H1 (cell line): ENCODE measurements around the gene SLC7A11. TPM values are rescaled to one million over a fixed set of nuclear protein-coding genes. Genes with fewer than 3 reads are reported as not detected.

Experiments used
- CTCF ChIA-PET: fragments of 300-600 bp; sonication (Branson Sonifier 250); formaldehyde crosslinking; loops from one replicate; lab custom pipeline; 2021; ENCODE audit not compliant: partially characterized antibody; lab: Charles Lee
- POLR2A ChIA-PET: fragments of 300-600 bp; sonication (Branson Sonifier 250); formaldehyde crosslinking; loops from one replicate; lab custom pipeline; 2021; ENCODE audit warnings: inconsistent platforms; ENCODE audit not compliant: partially characterized antibody; lab: Charles Lee
- DNase-seq, 2 experiments: peaks; one replicate each; pipeline versions ENCODE4 v3.0.0 to v3.0.0-alpha.2; 2010 to 2022; ENCODE audit warnings: low spot score in 2 of 2, low read depth in 1 of 2, mixed read lengths in 1 of 2
- FAIRE-seq: peaks from 2 replicates; lab custom pipeline; 2011; peaks lifted over from hg19 to GRCh38; lab: Jason Lieb, UNC
- H2AFZ ChIP-seq: 2 replicates; pipeline ENCODE4 v1.8.1; 2012; ENCODE audit warnings: low read length, inconsistent platforms
- H2AK5ac ChIP-seq: 2 replicates; pipeline ENCODE4 v1.6.1; 2013; ENCODE audit warnings: low read depth, low read length
- H2BK120ac ChIP-seq: replicated peaks from 2 replicates; pipeline ENCODE3; 2013; ENCODE audit warnings: low read depth, low read length, inconsistent platforms
- H2BK12ac ChIP-seq: 2 replicates; pipeline ENCODE4 v1.6.1; 2013; ENCODE audit warnings: low read depth, low read length
- H2BK15ac ChIP-seq: 2 replicates; pipeline ENCODE4 v1.6.1; 2013; ENCODE audit warnings: low read length
- H2BK20ac ChIP-seq: 2 replicates; pipeline ENCODE4 v1.6.1; 2013; ENCODE audit warnings: low read length
- H2BK5ac ChIP-seq: 2 replicates; pipeline ENCODE4 v1.6.1; 2013; ENCODE audit warnings: low read depth, low read length
- H3K14ac ChIP-seq: 2 replicates; pipeline ENCODE4 v1.6.1; 2013; ENCODE audit warnings: inconsistent platforms; ENCODE audit not compliant: insufficient read length
- H3K18ac ChIP-seq: 2 replicates; pipeline ENCODE4 v1.6.1; 2013; ENCODE audit warnings: low read length; ENCODE audit errors: extremely low read depth
- H3K23ac ChIP-seq: 2 replicates; pipeline ENCODE4 v1.6.1; 2013; ENCODE audit warnings: inconsistent platforms; ENCODE audit not compliant: insufficient read length
- H3K23me2 ChIP-seq: 2 replicates; pipeline ENCODE4 v1.6.1; 2013; ENCODE audit warnings: low read depth, low read length
- H3K27ac ChIP-seq: 2 replicates; pipeline ENCODE4 v1.6.1; 2011; ENCODE audit warnings: low read depth, low read length, inconsistent platforms
- H3K27me3 ChIP-seq, 4 experiments: replicated peaks in 1 of 4; 1 replicate in 1 of 4; 2 replicates in 3 of 4; pipeline versions ENCODE4 v1.6.1 to v1.8.1; 2011 to 2013; ENCODE audit warnings: low read length in 3 of 4, mild to moderate bottlenecking in 3 of 4, inconsistent platforms in 2 of 4, mixed read lengths in 2 of 4, moderate library complexity in 1 of 4; ENCODE audit not compliant: control insufficient read depth in 3 of 4, insufficient read depth in 3 of 4; ENCODE audit errors: extremely low read depth in 1 of 4
- H3K36me3 ChIP-seq, 4 experiments: 2 replicates each; pipeline versions ENCODE4 v1.6.1 to v1.8.1; 2011 to 2013; ENCODE audit warnings: mild to moderate bottlenecking in 4 of 4, low read length in 3 of 4, moderate library complexity in 2 of 4, control low read depth in 1 of 4, inconsistent platforms in 1 of 4; ENCODE audit not compliant: insufficient read depth in 4 of 4, control insufficient read depth in 2 of 4
- H3K4ac ChIP-seq: replicated peaks from 2 replicates; pipeline ENCODE3; 2013; ENCODE audit warnings: low read length, low read depth, mixed read lengths, inconsistent platforms; ENCODE audit not compliant: insufficient read length
- H3K4me1 ChIP-seq, 4 experiments: replicated peaks in 1 of 4; 1 replicate in 1 of 4; 2 replicates in 3 of 4; pipeline versions ENCODE4 v1.6.1 to v1.8.1; 2011 to 2013; ENCODE audit warnings: low read length in 3 of 4, inconsistent platforms in 2 of 4, mixed read lengths in 1 of 4; ENCODE audit not compliant: insufficient read depth in 4 of 4, control insufficient read depth in 3 of 4
- H3K4me2 ChIP-seq, 2 experiments: 2 replicates each; pipeline versions ENCODE4 v1.6.1 to v1.8.1; 2011 to 2013; ENCODE audit warnings: low read depth in 2 of 2, low read length in 2 of 2, control low read depth in 1 of 2, inconsistent platforms in 1 of 2, mild to moderate bottlenecking in 1 of 2; ENCODE audit not compliant: insufficient read depth in 1 of 2
- H3K4me3 ChIP-seq, 4 experiments: fragments of 200-600, 300-600 bp in 1 of 4; sonication (generic), shearing (Covaris generic), sonication (Bioruptor Twin) in 1 of 4; 2 replicates each; pipeline versions ENCODE4 v1.5.1 to v1.8.1; 2011 to 2016; ENCODE audit warnings: low read length in 4 of 4, low read depth in 3 of 4, control low read depth in 2 of 4, inconsistent platforms in 2 of 4, mild to moderate bottlenecking in 2 of 4, mixed read lengths in 1 of 4, moderate library complexity in 1 of 4; ENCODE audit not compliant: insufficient read depth in 2 of 4; ENCODE audit errors: extremely low read depth in 1 of 4
- H3K56ac ChIP-seq: replicated peaks from 2 replicates; pipeline ENCODE3; 2013; ENCODE audit warnings: low read depth, mild to moderate bottlenecking, mixed read lengths, low read length, inconsistent platforms; ENCODE audit not compliant: insufficient read length
- H3K79me1 ChIP-seq: 2 replicates; pipeline ENCODE4 v1.6.1; 2013; ENCODE audit warnings: low read depth, low read length, control low read depth
- H3K79me2 ChIP-seq, 2 experiments: 2 replicates each; pipeline versions ENCODE4 v1.6.1 to v1.8.1; 2012 to 2013; ENCODE audit warnings: low read length in 2 of 2, mild to moderate bottlenecking in 2 of 2, inconsistent platforms in 1 of 2; ENCODE audit not compliant: insufficient read depth in 2 of 2, control insufficient read depth in 1 of 2
- H3K9ac ChIP-seq, 4 experiments: replicated peaks in 1 of 4; 1 replicate in 1 of 4; 2 replicates in 3 of 4; pipeline versions ENCODE4 v1.6.1 to v1.8.1; 2011 to 2013; ENCODE audit warnings: low read depth in 3 of 4, low read length in 3 of 4, control low read depth in 2 of 4, mild to moderate bottlenecking in 2 of 4, moderate library complexity in 2 of 4, inconsistent platforms in 1 of 4; ENCODE audit errors: extremely low read depth in 1 of 4
- H3K9me3 ChIP-seq, 2 experiments: 2 replicates each; pipeline versions ENCODE4 v1.6.1 to v1.8.1; 2012 to 2013; ENCODE audit warnings: mild to moderate bottlenecking in 2 of 2, moderate library complexity in 2 of 2, control low read depth in 1 of 2, inconsistent platforms in 1 of 2, low read depth in 1 of 2, low read length in 1 of 2, mixed read lengths in 1 of 2; ENCODE audit not compliant: insufficient read depth in 2 of 2
- H4K20me1 ChIP-seq, 2 experiments: replicated peaks in 1 of 2; 2 replicates each; pipeline versions ENCODE3 to v1.8.1; 2011 to 2013; ENCODE audit warnings: inconsistent platforms in 2 of 2, low read length in 2 of 2, mild to moderate bottlenecking in 1 of 2; ENCODE audit not compliant: insufficient read depth in 2 of 2, control insufficient read depth in 1 of 2
- H4K5ac ChIP-seq: 2 replicates; pipeline ENCODE4 v1.6.1; 2013; ENCODE audit warnings: low read length, low read depth, mixed read lengths, inconsistent platforms; ENCODE audit not compliant: insufficient read length
- H4K8ac ChIP-seq: 2 replicates; pipeline ENCODE4 v1.8.0; 2013; ENCODE audit warnings: mild to moderate bottlenecking, moderate library complexity, low read length, inconsistent platforms; ENCODE audit not compliant: insufficient read depth; ENCODE audit errors: extremely low read depth
- H4K91ac ChIP-seq: replicated peaks from 2 replicates; pipeline ENCODE3; 2013; ENCODE audit warnings: low read length, mixed read lengths, inconsistent platforms; ENCODE audit not compliant: insufficient read length
- CBX8 ChIP-seq: fragments of 300-800, 300-1000 bp; sonication (generic); IDR thresholded peaks from 2 replicates; pipeline ENCODE4 v1.7.1; 2016; ENCODE audit warnings: low read depth, low read length, borderline replicate concordance
- EP300 ChIP-seq, 2 experiments: IDR thresholded peaks; 1 replicate in 1 of 2; 2 replicates in 1 of 2; pipeline ENCODE4 v1.6.1; 2011 to 2012; ENCODE audit warnings: low read depth in 2 of 2, low read length in 2 of 2, mild to moderate bottlenecking in 2 of 2, borderline replicate concordance in 1 of 2, inconsistent platforms in 1 of 2, moderate library complexity in 1 of 2
- JUND ChIP-seq: IDR thresholded peaks from 2 replicates; pipeline ENCODE4 v1.6.1; 2011; ENCODE audit warnings: mild to moderate bottlenecking, improper control_type of control experiment, low read length
- KDM4A ChIP-seq: IDR thresholded peaks from one replicate; pipeline ENCODE4 v1.7.1; 2012; ENCODE audit warnings: low read depth, mild to moderate bottlenecking, moderate library complexity, low read length, inconsistent platforms; ENCODE audit not compliant: severe bottlenecking
- PHF8 ChIP-seq: fragments of 200-600 bp; sonication (generic); conservative IDR thresholded peaks from 2 replicates; pipeline ENCODE4 v1.7.1; 2012; ENCODE audit warnings: low read depth, mild to moderate bottlenecking, inconsistent platforms, low read length, moderate library complexity
- POLR2AphosphoS5 ChIP-seq: IDR thresholded peaks from 2 replicates; pipeline ENCODE4 v1.6.1; 2011; ENCODE audit warnings: low read depth, low read length
- SAP30 ChIP-seq: fragments of 300-600 bp; sonication (generic); IDR thresholded peaks from 2 replicates; pipeline ENCODE4 v1.7.1; 2012; ENCODE audit warnings: low read length, moderate library complexity, mild to moderate bottlenecking, inconsistent platforms; ENCODE audit not compliant: insufficient read depth, insufficient replicate concordance
- SP2 ChIP-seq: IDR thresholded peaks from 2 replicates; pipeline ENCODE4 v1.6.1; 2012; ENCODE audit warnings: mild to moderate bottlenecking, low read length, inconsistent platforms
- SRF ChIP-seq: IDR thresholded peaks from 2 replicates; pipeline ENCODE4 v1.6.1; 2011; ENCODE audit warnings: mild to moderate bottlenecking, low read depth, low read length, moderate library complexity
- SUZ12 ChIP-seq: fragments of 200-600 bp; sonication (generic); IDR thresholded peaks from 2 replicates; pipeline ENCODE4 v1.6.1; 2012; ENCODE audit warnings: mild to moderate bottlenecking, inconsistent platforms, low read length, moderate library complexity, mixed read lengths
- TAF7 ChIP-seq: optimal IDR thresholded peaks from 2 replicates; pipeline ENCODE3; 2011; ENCODE audit warnings: low read depth, mild to moderate bottlenecking, inconsistent platforms, low read length, moderate library complexity, borderline replicate concordance
- WGBS, 2 experiments: shearing (Covaris generic) in 1 of 2; methylation state at CpG; one replicate each; pipeline versions ENCODE4 v1.1.6 to v1.1.7; 2013 to 2015; ENCODE audit warnings: low lambda C conversion rate in 2 of 2, mixed read lengths in 2 of 2, inconsistent platforms in 1 of 2, low coverage in 1 of 2, missing lambda C conversion rate in 1 of 2; ENCODE audit not compliant: insufficient replicate concordance in 2 of 2, insufficient coverage in 1 of 2, insufficient read length in 1 of 2; ENCODE audit errors: extremely low coverage in 1 of 2, missing lambda C conversion rate in 1 of 2; 5-methylcytosine and 5-hydroxymethylcytosine counted together
- polyA plus RNA-seq, 7 experiments: library from polyadenylated mRNA; depleted of rRNA in 3 of 7; stranded (reverse) in 5 of 7; unstranded in 2 of 7; fragments of >200 nt in 5 of 7; fragments of 200-250 nt in 2 of 7; gene quantifications; 1 replicate in 5 of 7; 2 replicates in 1 of 7; 4 replicates in 1 of 7; pipeline versions ENCODE4 v1.2.1 to v1.2.3, GENCODE V29; 2011 to 2013; ENCODE audit warnings: missing spikeins in 2 of 7, mixed read lengths in 2 of 7
- total RNA-seq: library from RNA; stranded (reverse); fragmentation: NEBNext Ultra II Directional; extraction: Animal tissue kit (Norgen Biotek cat#: 25700); gene quantifications from 2 replicates; pipeline ENCODE4 v1.2.1, GENCODE V29; 2021
- TF ChIP-seq, protein P1 (sequence below): IDR thresholded peaks from 2 replicates; pipeline ENCODE4 v1.6.1; 2011; ENCODE audit warnings: low read depth, mild to moderate bottlenecking, low read length; ENCODE audit not compliant: insufficient read depth

SLC7A11 gene
- total and polyA plus RNA-seq, 2 of the 8 experiments (the other 6 are each of a cell fraction or from before 2014, with no cell fraction given): 6.6 to 17.0 TPM

GRCh38 chr4:138225477-138225876 lies 16.7 kb downstream of the SLC7A11 start:
- no peak for FAIRE-seq
- no peak overlapping the region for H2BK15ac ChIP-seq
- H3K4me1 ChIP-seq: peaks cover 2 to 30% (median 15%) of the 10 kb centered on the region in 4 experiments; a peak in 6 of 7 replicates
- no peak overlapping the region for H3K56ac ChIP-seq
- no peaks in the 10 kb centered on the region for H4K20me1 ChIP-seq
- 35% methylated on average over 1 of the region's 1 CpG; no CpG with 5 or more reads in 1 of the 2 experiments for WGBS, 2 experiments
- H3K4ac ChIP-seq: no peak overlapping the region
- H2AK5ac ChIP-seq: no peak overlapping the region
- no peak overlapping the region for H4K8ac ChIP-seq
- H4K5ac ChIP-seq: no peak overlapping the region
- no peak overlapping the region for H2BK20ac ChIP-seq
- H2AFZ ChIP-seq: no peak overlapping the region
- no peaks in the 10 kb centered on the region for H3K27me3 ChIP-seq
- no peak for DNase-seq
- no peak overlapping the region for H3K4me2 ChIP-seq
- no peak overlapping the region for H3K14ac ChIP-seq
- 0 out of 8 replicates have a peak overlapping the region, but pooled peaks of 1 of the 4 experiments have one; percentile 11 for H3K4me3 ChIP-seq
- H3K9me3 ChIP-seq: no peaks in the 10 kb centered on the region
- no peak overlapping the region for H3K23ac ChIP-seq
- CTCF ChIA-PET: no interaction called here
- no peaks in the 10 kb centered on the region for H3K79me1 ChIP-seq
- H3K18ac ChIP-seq: peak overlapping the region; percentile 22; the same call in 1 of the 2 replicates
- H3K23me2 ChIP-seq: no peaks in the 10 kb centered on the region
- peak overlapping the region in 1 of 4 experiments; percentile 34; a peak in 1 of 7 replicates for H3K9ac ChIP-seq
- H3K27ac ChIP-seq: no peak overlapping the region
- peaks cover 0 to 38% (median 1%) of the 10 kb centered on the region in 4 experiments; a peak in 1 of 8 replicates for H3K36me3 ChIP-seq
- peaks cover 0 to 12% of the 10 kb centered on the region in 2 experiments; a peak in 2 of 4 replicates for H3K79me2 ChIP-seq
- H4K91ac ChIP-seq: no peak overlapping the region
- POLR2A ChIA-PET: interaction anchor here (1.3 to 8.3 kb wide), 3 partner anchors 9 to 15 kb away, joined by 3 to 90 read pairs (median 4); partner anchors contain the start of gene SLC7A11
- H2BK120ac ChIP-seq: no peak overlapping the region
- H2BK12ac ChIP-seq: no peak overlapping the region
- H2BK5ac ChIP-seq: no peak overlapping the region
- no peak for TF ChIP-seq SUZ12
- no peak for TF ChIP-seq EP300 (IDR thresholded peaks at IDR 0.05; ENCODE audit: borderline replicate concordance in 1 of 2, low read depth in 2 of 2, low read length in 2 of 2)
- TF ChIP-seq PHF8: no peak
- no peak for TF ChIP-seq CBX8
- no peak for TF ChIP-seq SP2
- TF ChIP-seq KDM4A: no peak
- no peak for TF ChIP-seq JUND
- TF ChIP-seq, protein P1, sequence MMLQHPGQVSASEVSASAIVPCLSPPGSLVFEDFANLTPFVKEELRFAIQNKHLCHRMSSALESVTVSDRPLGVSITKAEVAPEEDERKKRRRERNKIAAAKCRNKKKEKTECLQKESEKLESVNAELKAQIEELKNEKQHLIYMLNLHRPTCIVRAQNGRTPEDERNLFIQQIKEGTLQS: no peak
- TF ChIP-seq TAF7: no peak
- no peak for TF ChIP-seq SRF
- no peak for TF ChIP-seq SAP30
- no peak for TF ChIP-seq POLR2AphosphoS5
